Stimulated activated naive CD4-positive, alpha-beta T cell (primary cell): ENCODE data around the gene NSD1.
A peak's percentile ranks its signal among the peaks of the same experiment; 100 is the strongest.
"Not testable (repeated sequence)": the region's sequence is repeated elsewhere in the genome, so short reads cannot be mapped to it uniquely, and the experiment has no call there.

Source experiments
- DNase-seq, 6 experiments: peaks; one replicate each; lab custom pipeline; 2025; lab: John Stamatoyannopoulos, UW

The NSD1 gene

DNA sequence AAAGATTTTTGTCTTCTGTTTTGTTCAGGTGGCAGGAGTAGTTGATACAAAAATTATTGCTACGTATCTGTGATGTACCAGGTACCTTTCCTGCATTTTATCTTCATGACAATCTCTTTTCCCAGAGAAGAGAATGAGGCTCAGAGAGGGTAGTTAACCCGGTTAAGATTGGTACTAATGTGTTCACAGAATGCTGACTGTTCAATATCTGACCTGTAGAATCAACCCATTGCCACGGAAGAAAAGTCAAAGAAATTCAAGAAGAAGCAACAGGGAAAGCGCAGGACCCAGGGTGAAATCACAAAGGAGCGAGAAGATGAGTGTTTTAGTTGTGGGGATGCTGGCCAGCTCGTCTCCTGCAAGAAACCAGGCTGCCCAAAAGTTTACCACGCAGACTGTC lies 158.2 kb downstream of the NSD1 start:
- no peak for DNase-seq

DNA sequence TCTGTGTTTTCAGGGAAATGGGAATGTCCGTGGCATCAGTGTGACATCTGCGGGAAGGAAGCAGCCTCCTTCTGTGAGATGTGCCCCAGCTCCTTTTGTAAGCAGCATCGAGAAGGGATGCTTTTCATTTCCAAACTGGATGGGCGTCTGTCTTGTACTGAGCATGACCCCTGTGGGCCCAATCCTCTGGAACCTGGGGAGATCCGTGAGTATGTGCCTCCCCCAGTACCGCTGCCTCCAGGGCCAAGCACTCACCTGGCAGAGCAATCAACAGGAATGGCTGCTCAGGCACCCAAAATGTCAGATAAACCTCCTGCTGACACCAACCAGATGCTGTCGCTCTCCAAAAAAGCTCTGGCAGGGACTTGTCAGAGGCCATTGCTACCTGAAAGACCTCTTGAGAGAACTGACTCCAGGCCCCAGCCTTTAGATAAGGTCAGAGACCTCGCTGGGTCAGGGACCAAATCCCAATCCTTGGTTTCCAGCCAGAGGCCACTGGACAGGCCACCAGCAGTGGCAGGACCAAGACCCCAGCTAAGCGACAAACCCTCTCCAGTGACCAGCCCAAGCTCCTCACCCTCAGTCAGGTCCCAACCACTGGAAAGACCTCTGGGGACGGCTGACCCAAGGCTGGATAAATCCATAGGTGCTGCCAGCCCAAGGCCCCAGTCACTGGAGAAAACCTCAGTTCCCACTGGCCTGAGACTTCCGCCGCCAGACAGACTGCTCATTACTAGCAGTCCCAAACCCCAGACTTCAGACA lies 160.4 kb downstream of the NSD1 start:
- no peak for DNase-seq

DNA sequence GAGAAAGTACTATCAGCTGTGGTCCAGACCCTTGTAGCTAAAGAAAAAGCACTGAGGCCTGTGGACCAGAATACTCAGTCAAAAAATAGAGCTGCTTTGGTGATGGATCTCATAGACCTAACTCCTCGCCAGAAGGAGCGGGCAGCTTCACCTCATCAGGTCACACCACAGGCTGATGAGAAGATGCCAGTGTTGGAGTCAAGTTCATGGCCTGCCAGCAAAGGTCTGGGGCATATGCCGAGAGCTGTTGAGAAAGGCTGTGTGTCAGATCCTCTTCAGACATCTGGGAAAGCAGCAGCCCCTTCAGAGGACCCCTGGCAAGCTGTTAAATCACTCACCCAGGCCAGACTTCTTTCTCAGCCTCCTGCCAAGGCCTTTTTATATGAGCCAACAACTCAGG lies 161.1 kb downstream of the NSD1 start:
- DNase-seq = no peak

DNA sequence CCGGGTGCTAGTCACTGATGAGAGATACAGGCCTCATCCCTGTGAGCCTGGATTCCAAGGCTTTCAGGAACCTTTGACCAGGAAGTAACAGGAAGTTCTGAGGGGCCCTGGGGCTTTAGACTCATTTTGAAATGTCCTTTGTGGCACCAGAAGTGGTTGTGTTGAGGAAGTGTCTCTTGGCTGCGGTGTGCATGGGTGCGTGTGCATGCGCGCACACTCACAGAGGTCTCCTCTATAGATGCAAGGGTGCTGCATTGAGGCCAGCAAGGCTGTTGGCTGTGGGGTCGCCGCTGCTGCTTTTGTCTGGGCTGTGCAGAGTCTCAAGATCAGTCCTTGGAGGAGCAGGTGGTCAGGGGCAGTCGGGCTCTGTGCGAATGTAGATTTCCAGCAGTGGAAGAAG lies 162.4 kb downstream of the NSD1 start:
- DNase-seq = no peak

DNA sequence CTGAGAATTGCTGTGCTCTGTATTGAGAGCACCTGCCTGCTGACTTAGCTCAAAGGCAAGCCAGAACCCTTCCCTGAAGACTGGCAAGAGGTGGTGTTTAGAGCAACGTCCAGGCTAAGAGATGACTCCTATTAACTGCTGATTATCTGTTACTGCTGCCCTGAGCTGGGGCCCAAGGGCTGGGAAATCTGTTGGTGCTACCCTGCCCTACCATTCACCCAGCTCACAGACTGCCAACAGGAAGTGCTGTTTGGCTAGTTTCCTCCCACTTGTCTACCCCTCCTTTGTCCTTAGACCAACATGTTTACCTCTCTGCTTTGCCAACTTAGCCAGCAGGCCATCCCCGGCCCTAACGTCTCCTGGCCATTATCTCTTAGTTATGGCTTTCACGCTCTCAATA lies 163.0 kb downstream of the NSD1 start:
- DNase-seq = no peak

DNA sequence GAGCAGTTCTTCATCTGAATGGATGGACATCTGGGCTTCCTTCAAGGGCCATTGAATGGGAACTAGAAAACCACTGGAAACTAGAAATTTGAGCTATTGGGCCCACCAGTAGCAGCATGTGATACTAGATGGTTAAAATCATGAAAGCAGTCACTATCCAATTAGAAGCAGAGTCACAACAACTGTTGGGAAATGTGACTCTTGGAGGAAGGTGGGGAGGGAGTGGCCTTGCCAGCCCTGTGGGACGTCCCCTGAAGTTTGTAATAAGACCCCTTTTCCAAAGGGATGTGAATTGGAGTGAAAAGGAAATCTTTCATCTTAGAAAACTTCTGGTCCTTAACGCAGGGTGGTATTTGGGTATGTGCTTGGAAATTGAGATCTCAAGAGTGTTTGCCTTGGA lies 164.3 kb downstream of the NSD1 start:
- no peak for DNase-seq

DNA sequence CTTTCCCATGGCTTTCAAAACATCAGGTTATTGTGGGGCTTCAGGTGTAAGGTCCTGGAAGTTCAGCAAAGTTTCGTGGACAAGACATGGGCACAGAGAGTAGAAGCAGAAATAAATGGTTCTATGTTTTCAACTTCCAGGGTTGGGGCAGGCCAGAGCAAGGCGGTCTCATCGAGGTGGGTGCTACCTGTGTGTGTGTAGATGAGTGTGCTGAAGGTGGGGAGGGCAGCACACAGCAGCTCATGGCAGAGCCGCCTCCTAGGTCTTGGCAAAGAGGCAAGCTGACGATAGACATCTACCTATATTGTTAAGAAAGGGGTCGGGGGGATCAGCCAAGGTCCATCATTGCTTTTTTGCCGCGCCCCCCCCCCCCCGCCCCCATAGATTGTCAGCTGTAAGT lies 166.1 kb downstream of the NSD1 start:
- DNase-seq = no peak

DNA sequence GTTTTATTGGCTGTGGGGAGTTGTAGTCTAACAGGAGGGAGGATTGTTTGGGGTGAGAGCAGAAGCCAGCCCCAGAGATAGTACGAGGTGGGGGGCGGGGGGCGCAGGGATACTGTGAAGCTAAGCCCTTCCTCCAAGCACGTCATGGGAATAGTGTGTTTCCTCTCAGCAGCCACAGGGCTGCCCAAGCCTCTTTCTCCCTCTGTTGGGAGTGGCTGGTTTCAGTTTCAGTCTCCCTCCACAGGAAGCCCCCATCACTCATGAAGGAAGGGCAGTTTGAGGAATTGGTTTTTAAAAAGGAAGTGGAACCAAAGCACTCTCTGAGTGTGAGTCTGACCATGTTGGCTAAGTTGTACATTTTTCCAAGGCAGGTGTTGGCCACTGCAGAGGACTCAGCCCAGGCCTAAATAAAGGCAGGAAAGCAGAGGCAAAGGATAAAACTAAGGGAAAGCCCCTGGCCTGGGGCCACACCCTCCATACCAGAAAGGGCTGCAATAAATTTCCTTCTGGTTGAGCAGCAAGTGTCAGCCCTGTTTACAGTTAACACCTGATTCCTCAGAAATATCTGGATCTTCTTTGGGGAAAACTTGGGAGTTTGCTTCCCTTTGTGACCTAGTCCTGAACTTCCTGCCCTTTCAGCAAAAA lies 166.8 kb downstream of the NSD1 start:
- DNase-seq = peak in 5 of 6 experiments; percentile 15 to 34 (median 29)

DNA sequence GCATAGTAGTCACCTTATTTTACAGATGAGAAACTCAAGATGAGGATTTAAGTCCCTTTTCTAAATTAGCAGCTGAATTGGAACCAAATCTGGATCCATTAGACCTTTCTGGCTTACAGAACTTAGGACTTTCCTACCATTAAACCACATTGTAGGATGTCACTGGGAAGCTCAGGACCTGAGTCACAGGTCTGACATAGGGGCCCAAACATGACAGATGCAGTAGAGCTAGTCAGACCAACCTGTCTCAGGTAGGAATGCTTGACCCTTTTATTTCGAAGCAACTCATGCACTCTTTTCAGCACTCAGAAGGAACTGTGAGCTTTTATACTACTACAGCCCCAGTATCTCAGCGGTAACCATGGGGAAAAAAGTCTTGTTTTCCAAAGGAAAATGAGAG lies 167.4 kb downstream of the NSD1 start:
- DNase-seq = no peak

DNA sequence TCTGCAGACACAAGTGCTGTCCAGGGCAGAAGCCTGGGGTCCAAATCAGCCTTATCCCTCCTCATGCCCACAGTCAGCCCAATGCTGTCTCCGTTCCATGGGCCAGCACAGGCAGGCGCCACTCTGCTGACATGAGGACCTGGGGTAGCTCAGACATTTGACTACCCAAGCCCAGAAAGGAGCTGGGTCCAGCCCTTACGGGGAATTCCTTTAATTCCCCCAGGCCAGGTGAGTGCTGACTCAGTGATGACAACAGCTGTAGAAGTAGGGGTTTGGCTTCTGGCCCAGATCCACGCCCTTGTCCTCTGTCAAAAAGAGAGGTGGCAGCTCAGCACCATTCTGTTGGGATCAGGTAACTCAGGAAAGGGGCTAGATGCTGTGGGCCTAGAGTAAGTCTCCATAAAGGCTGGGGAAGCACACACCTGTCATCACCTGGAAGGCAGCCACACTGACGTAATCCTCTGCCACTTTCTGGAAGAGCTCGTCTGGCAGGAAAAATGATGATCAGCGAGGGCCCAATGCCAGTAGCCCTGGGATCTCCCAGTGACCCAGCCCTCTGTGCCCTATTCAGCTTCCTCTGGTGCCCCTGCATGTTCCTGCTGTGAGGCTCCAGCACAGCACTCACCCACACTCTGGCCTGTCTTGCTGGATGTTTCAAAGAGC lies 168.1 kb downstream of the NSD1 start:
- no peak for DNase-seq

DNA sequence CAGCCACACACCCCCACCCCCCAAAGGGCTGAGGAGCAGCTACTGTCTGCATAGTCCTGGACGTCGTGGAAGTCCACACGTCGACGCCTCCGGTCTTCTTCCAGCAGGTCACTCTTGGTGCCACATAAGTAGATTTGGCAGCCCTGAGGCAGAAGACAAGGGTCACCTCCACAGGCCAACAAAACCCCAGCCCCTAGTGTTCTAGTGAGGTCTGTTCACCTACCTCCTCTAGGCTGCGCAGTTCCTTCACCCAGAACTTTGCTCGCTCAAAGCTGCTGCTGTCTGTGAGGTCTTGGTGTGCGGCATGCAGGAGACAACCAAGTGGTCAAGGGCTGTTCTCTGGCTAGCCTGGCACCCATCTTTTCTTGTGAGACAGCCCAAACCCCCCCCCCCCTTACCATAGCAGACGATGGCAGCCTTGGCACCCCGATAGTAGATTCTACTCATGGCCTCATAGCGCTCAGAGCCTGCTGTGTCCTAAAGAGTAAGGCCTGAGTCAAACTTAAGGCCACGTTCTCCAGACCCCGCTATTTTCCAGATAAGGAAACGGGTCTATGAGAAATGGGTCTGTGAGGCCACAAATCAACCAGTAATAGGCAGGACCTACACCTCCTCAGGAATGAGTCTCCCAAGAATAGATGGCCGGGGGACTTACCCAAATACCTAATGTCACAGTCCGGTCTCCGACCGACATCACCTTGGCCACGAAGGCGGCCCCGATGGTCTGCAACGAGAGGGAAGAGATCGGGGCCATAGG lies 169.0 kb downstream of the NSD1 start:
- peak in 2 of 6 experiments; percentile 26 to 32 for DNase-seq

DNA sequence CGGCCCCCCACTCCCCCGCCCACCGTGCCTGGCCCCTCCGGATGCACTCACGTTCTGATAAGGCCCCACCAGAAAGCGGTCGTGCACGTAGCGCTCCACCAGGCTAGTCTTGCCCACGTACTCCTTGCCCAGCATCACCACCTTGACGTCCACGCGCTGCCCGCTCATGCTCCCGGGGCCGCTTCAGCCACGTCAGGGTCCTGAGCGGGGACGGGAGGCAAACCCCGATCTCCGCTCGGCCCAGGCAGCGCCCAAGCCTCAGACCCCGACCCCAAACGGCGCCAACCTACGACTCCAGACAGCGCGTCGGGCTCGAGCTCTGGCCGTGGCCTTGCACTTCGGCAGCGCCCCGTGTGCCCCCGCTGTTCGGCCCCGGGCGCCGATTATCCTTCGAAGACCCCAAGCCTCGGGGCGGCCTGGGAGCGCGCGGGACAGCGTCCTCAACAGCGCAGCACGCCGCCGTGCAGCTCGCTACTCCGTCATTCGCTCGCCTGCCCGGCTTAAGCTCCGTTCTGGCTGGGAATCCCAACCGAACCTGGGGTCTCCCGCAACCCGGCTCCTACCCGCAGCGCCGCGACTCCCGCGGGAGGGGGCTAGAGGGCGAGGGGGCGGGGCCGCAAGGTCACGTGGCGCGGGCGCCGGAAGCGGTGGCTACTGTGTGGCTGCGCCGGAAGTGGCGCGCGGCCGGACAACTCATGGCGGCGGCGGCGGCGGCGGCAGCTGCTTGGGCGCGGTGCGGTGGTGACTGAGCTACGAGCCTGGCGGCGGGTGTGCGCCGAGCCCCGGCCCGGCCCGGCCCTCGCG lies 169.8 kb downstream of the NSD1 start, which contains the start of the genes PRELID1 and RAB24:
PRELID1 (plus strand) TSS at position 679 of the 804 bp plus-strand sequence. CDS start 187 bp downstream, outside the sequence.
RAB24 (minus strand) TSS at position 599 of the 804 bp plus-strand sequence; CDS start at position 168, 431 bp downstream.
- DNase-seq = peak; percentile 72 to 87 (median 82)

DNA sequence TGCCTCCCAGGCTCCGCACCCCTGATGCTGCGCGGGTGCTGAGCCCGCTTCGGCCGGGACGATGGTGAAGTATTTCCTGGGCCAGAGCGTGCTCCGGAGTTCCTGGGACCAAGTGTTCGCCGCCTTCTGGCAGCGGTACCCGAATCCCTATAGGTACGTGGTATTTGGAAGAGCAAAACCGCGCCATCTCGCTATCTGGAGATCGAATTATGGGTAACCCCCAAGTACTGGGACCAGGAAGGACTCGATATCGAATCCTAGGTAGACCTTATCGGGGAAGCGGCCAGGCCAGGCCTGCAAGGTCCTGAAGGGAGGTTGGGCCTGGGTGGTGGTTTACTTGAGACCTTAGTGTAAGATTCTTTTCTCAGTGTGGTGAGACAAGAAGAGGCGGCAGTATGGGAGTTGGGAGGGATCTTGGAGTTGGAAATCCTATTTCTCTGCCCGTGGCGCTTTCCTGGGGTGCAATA lies 170.4 kb downstream of the NSD1 start:
- no peak for DNase-seq

DNA sequence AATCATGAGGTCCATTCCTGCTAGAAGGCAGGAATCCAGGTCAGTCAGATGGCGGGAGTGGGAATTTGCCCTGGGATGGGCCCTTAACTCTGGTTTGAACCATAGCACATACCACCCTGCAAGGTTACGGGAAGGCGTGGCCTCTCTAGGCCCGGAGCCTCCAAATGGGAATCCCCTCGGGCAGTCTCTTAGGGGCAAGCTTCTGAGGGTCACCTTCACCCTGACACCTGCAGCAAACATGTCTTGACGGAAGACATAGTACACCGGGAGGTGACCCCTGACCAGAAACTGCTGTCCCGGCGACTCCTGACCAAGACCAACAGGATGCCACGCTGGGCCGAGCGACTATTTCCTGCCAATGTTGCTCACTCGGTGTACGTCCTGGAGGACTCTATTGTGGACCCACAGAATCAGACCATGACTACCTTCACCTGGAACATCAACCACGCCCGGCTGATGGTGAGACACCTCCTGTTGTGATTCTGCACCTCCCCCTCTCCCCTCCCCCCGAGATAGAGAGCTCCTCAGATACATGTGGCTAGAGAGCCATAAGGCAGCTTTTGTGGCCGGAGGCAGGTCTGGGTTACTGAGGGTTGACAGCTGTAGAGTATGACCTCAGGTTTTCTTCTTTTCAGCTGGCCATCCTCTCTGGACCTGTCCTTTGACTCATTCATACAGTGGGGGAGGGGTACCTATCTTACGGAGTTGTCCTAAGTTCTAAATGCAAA lies 171.0 kb downstream of the NSD1 start:
- no peak for DNase-seq

DNA sequence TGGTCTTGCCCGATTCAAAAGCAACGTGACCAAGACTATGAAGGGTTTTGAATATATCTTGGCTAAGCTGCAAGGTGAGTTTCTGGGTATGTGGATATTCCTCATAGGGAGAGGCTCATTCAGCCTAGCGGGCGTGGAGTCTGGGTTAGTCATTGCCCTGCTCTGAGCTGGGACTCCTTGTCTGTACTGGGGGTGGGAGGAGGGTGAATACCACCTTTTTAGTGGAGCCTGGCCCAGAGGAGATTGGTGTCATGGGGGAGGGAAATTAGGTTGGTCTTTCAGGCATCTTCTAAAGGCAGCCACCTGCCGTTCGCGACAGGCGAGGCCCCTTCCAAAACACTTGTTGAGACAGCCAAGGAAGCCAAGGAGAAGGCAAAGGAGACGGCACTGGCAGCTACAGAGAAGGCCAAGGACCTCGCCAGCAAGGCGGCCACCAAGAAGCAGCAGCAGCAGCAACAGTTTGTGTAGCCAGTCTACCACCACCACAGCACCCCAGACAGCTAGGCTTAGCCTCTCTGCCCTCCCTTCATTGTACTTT lies 172.6 kb downstream of the NSD1 start:
- DNase-seq = not testable (repeated sequence)

DNA sequence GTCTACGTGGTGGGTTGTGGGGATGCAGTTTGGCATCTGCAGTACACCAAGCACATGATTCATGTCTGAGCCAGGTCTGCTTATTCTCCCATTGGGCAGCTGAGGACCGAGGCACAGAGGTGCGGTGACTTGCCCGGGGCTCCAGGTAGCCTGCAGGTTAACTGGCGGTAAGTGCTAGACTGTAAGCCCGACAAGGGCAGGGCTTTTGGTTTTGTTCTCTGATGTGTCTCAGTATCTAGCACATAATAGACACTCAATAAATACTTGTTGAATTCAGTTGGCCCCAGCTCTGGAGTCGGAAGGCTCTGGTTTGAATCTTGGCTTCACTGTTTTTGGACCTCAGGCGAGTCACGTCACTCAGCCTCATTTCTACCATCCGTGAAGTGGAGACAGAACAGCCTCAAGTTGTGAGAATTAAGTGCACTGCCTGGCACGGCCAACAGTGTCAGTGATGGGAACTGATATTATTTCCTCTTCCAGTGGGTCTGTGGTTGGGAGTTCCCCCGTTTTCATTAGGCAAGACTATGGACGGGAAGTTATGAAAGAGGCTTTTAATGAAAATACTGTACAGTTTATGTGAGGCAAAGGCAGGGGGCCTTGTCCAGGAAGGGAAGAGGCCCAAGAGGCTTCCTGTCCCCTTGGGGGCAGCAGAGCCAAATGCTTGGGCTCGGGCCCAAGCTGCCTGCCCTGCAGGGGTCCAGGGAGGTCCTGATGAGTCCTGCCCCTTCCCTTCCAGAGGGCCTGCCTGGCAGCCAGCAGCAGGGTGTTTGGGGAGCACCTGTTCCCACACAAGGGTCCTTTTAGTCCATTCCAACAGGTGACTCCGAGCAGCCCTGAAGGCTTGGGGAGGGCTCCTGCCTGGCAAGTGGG lies 173.3 kb downstream of the NSD1 start:
- no peak for DNase-seq

DNA sequence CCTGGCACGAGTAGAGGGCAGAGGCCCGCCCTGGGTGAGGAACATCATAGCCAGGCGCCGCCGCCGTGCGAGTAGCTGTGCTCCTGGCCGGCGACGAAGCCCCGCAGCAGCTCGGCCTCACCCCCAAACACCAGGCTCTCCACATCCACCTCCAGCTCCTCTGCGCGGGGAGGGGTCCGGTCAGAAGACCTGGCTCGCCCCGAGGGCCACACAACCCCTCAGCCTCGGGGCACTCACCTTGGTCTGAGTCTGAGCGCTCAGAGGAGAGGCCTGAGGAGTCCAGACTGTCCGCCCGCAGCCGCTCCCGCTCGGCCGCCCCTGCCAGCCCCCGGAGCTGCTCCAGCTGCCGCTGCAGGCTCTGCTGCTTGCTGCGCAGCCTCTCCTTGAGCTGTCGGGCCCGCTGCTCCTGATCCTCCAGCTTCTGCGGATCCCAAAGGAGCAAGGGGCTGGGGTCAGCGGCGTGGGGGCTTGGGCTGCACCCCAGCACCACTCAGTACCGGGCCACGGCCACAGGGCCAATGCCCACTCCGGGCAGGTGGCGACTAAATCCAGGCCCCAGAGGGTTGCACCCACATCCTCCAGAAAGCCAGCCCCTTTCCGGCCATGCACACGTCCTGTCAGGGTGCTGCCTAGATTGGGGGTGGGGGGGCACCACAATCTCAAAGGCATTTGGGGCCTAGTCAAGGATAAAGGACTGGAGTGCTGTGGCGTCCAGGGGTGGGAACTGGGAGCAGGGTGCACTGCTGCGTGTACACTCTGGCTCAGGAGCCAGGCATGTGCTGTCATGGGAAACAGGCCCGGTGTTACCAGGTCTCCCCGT lies 174.2 kb downstream of the NSD1 start:
- no peak for DNase-seq

DNA sequence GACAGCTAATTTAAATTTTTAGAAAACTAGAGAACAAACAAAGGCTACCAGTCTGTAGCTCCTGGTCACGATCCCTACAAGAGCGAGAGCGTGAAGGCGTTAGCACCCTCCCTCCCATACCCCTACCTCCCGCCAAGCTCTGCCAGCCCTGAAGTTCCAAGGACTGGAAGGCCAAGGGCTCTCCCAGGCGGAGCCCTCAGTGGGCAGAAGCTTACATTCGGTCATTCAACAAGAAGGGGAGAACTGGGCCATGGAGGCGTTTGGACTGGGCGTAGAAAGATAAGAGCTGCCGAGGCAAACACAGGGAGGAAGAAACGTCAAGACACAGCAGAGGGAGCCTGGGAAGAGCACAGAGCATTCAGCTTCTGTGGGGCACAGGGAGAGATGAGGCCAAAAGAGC lies 175.2 kb downstream of the NSD1 start:
- no peak for DNase-seq
